Activated CD8-positive, alpha-beta memory T cell treated with anti-CD3 and anti-CD28 coated beads, Interleukin-2, amount 50 U/mL, for 24 hours (primary cell): ENCODE measurements around the gene DEAF1.
"Not testable (repeated sequence)": the region's sequence is repeated elsewhere in the genome, so short reads cannot be mapped to it uniquely, and the experiment has no call there.

ENCODE experiments used
- DNase-seq: peaks from one replicate; pipeline ENCODE4 v3.0.0-alpha.2; 2020; ENCODE audit errors: extremely low read depth

DEAF1 gene, protein sequence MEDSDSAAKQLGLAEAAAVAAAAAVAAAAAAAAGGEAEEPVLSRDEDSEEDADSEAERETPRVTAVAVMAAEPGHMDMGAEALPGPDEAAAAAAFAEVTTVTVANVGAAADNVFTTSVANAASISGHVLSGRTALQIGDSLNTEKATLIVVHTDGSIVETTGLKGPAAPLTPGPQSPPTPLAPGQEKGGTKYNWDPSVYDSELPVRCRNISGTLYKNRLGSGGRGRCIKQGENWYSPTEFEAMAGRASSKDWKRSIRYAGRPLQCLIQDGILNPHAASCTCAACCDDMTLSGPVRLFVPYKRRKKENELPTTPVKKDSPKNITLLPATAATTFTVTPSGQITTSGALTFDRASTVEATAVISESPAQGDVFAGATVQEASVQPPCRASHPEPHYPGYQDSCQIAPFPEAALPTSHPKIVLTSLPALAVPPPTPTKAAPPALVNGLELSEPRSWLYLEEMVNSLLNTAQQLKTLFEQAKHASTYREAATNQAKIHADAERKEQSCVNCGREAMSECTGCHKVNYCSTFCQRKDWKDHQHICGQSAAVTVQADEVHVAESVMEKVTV

GRCh38 chr11:694563-695287, at the start of gene DEAF1:
DEAF1 (minus strand) TSS chr11:695222; CDS start chr11:695047, 175 bp downstream.
- DNase-seq: peak; percentile 98

- DNase-seq: no peak
These were observed 47.7 kb upstream of the DEAF1 start for GRCh38 chr11:742571-743201.

- DNase-seq: no peak
These were observed 47.1 kb upstream of the DEAF1 start for GRCh38 chr11:742156-742546.

GRCh38 chr11:737899-738298, 42.9 kb upstream of the DEAF1 start:
- not testable (repeated sequence) for DNase-seq

DNA sequence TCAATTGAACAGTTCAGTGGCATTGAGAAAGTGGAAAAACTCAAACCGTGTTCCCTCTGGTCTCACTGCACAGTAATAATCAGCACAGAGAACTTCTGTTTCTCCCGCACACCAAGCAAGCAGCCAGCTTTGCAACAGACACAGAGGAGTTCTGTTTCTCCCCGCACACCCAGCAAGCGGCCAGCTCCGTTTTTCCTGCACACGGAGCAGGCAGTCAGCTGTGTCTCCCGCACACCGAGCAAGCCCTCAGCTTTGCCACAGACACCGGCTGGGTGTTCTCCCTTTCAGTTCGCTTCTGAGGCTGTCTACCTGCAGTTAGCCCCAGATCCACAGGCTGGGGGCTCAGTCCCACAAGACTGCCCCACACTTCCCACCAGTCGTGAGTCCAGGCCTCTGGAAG, 42.3 kb upstream of the DEAF1 start:
- DNase-seq: no peak

DNA sequence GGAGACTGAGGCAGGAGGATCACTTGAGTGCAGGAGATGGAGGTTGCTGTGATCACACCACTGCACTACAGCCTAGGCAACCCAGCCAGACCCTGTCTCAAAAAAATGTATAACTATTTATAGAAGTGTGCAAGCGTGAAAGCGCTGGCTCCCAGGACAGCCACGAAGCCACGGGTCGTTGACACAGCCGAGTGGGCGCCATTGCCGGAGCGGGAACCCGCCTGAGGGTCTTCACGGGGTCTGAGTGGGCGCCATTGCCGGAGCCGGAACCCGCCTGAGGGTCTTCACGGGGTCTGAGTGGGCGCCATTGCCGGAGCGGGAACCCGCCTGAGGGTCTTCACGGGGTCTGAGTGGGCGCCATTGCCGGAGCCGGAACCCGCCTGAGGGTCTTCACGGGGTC, 39.5 kb upstream of the DEAF1 start:
- DNase-seq: not testable (repeated sequence)

GRCh38 chr11:733072-733471, 38.0 kb upstream of the DEAF1 start:
- DNase-seq: no peak

DNA sequence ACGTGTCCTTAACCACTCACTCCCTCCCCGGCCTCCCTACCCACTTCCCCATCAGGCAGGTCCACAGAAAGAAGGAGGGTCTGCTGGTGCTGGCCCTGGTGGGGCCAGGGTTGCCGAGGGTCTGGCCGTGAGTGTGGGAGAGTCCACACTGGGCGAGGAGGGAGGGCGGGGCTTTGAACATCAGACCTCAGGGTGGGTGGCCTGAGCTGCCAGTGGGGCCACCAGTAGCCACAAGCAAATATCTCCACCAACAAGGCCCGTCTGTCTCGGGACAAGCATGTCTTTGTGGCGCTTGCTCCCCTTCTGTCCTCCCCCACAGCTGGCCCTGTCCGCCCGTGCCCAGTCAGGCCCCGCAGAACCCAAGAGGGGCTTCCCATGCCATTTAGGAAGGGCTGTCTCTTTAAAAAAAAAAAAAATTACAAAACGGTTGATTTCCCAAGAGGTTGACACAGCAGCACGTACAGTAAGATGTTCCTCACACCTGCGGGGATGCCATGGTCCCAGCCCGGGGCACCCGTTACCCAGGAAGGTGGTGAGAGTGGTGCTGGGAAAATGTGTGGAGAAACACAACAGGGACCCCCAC, 34.6 kb upstream of the DEAF1 start:
- DNase-seq: no peak

- no peak for DNase-seq
These were observed 34.0 kb upstream of the DEAF1 start for GRCh38 chr11:728901-729491.

- peak; percentile 49 for DNase-seq
These were observed 33.1 kb upstream of the DEAF1 start for GRCh38 chr11:727859-728748.

DNA sequence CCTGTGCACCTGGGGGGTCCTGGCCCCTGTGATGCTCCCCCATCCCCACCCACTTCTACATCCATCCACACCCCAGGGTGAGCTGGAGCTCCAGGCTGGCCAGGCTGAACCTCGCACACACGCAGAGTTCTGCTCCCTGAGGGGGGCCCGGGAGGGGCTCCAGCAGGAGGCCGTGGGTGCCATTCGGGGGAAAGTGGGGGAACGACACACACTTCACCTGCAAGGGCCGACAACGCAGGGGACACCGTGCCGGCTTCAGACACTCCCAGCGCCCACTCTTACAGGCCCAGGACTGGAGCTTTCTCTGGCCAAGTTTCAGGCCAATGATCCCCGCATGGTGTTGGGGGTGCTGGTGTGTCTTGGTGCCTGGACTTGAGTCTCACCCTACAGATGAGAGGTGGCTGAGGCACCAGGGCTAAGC, 32.3 kb upstream of the DEAF1 start:
- DNase-seq: no peak

DNA sequence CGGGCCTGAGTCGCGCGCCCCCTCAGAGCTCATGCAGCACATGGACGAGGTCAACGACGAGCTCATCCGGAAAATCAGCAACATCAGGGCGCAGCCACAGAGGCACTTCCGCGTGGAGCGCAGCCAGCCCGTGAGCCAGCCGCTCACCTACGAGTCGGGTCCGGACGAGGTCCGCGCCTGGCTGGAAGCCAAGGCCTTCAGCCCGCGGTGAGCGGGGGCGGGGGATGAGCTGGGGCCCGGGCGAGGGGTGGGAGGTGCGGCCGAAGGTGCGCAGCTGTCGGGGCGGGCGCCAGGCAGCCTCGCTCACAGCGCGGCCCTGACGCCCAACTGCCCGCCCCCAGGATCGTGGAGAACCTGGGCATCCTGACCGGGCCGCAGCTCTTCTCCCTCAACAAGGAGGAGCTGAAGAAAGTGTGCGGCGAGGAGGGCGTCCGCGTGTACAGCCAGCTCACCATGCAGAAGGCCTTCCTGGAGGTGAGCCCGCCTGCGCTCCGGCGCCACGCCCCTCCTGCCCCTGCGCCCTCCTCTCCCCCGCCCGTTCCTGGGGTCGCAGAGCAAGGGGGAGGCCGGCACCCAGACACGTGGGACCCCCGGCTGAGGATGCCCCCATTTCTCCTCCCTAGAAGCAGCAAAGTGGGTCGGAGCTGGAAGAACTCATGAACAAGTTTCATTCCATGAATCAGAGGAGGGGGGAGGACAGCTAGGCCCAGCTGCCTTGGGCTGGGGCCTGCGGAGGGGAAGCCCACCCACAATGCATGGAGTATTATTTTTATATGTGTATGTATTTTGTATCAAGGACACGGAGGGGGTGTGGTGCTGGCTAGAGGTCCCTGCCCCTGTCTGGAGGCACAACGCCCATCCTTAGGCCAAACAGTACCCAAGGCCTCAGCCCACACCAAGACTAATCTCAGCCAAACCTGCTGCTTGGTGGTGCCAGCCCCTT, 31.5 kb upstream of the DEAF1 start:
- DNase-seq: no peak

DNA sequence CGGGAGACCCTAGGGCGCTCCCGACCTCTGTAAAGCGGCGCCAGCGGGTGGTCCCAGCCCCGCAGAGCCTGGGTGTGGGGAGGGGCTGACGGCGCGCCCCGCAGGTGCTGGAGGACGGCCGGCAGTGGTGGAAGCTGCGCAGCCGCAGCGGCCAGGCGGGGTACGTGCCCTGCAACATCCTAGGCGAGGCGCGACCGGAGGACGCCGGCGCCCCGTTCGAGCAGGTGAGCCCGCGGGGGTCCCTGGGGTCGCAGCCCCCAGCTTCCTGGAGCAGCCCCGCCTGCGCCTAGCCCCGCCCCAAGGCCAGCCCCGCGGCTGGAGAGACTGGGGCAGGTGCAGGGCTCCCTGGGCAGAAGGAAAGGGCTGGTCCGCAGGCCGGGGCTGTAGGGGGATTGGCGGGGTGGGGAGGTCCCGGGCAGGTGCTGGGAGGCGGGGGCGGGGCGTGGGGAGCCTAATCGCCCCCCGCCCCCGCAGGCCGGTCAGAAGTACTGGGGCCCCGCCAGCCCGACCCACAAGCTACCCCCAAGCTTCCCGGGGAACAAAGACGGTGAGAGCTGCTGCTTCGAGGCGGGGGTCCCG, 30.7 kb upstream of the DEAF1 start:
- no peak for DNase-seq

DNA sequence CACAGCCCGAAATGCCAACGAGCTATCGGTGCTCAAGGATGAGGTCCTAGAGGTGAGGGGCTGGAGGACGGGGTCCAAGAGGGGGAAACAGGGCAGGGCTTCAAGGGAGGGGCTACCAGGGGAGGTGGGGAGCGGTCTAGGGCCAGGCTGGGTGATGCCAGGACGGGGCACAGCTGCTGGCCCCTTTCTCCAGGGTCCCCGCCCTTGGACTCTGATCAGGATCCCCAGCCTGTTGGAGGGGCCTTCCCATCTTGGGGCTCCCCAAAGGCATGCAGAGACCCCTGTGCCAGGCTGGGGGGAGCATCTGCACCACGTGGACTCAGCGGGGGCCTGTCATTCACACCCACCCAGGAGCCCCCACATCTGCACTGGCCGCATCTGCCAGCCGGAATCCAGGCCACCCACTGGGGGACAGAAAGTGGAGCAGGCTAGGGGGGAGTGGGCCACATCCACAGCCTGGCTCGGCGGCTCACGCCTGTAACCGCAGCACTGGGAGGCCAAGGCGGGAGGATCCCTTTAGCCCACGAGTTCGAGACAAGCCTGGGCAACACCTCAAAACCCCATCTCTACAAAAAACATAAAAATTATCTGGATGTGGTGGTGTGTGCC, 29.9 kb upstream of the DEAF1 start:
- no peak for DNase-seq

GRCh38 chr11:724049-724777, 29.2 kb upstream of the DEAF1 start:
- no peak for DNase-seq

GRCh38 chr11:723120-723883, 28.3 kb upstream of the DEAF1 start:
- DNase-seq: no peak

DNA sequence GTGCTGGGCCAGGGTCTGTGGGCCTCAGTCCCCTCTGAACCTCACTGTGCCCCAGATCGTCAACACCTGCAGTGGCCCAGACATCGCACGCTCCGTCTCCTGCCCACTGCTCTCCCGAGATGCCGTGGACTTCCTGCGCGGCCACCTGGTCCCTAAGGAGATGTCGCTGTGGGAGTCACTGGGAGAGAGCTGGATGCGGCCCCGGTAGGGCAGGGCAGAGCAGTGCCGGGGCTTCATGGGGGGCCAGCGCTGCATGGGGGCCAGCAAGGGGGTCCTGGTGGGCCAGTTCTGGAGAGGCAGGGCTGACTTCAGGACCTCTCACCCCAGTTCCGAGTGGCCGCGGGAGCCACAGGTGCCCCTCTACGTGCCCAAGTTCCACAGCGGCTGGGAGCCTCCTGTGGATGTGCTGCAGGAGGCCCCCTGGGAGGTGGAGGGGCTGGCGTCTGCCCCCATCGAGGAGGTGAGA, 27.4 kb upstream of the DEAF1 start:
- no peak for DNase-seq
